Psoas muscle (tissue), 8 donors: ENCODE measurements around the gene MAPK11. TPM values are rescaled to one million over a fixed set of nuclear protein-coding genes. Genes with fewer than 3 reads are reported as not detected.

Experiments
- ATAC-seq, 4 donors: fragments of 200-7000 bp; cut with Tn5 transposase; one replicate each; pipeline ENCODE4 v1.9.1; 2020; ENCODE audit warnings: moderate library complexity in 3 of 4, mild to moderate bottlenecking in 2 of 4
- DNase-seq, 2 donors: peaks; one replicate each; pipeline ENCODE4 v3.0.0-alpha.2; 2020
- H3K27ac ChIP-seq: fragments of 200-600 bp; one replicate; pipeline ENCODE4 v1.8.0; 2022
- H3K27me3 ChIP-seq, 3 donors: fragments of 200-600 bp in 1 of 3; one replicate each; pipeline versions ENCODE4 v1.6.1 to v1.8.0; 2013 to 2022; ENCODE audit warnings: low read length in 2 of 3, mild to moderate bottlenecking in 2 of 3, moderate library complexity in 1 of 3; ENCODE audit not compliant: insufficient read depth in 3 of 3
- H3K36me3 ChIP-seq, 2 donors: fragments of 200-600 bp in 1 of 2; one replicate each; pipeline versions ENCODE4 v1.6.1 to v1.8.0; 2013 to 2022; ENCODE audit warnings: low read depth in 1 of 2, mild to moderate bottlenecking in 1 of 2, moderate library complexity in 1 of 2; ENCODE audit not compliant: insufficient read depth in 1 of 2
- H3K4me1 ChIP-seq: fragments of 200-600 bp; one replicate; pipeline ENCODE4 v1.8.0; 2022
- H3K4me3 ChIP-seq: fragments of 200-600 bp; one replicate; pipeline ENCODE4 v1.8.0; 2022; ENCODE audit warnings: mild to moderate bottlenecking
- H3K9me3 ChIP-seq: fragments of 200-600 bp; one replicate; pipeline ENCODE4 v1.8.0; 2022
- CTCF ChIP-seq: fragments of 200-600 bp; IDR thresholded peaks from one replicate; pipeline ENCODE4 v1.8.0; 2022; ENCODE audit warnings: antibody characterized with exemption
- WGBS, 3 donors: extraction: QIAGEN DNeasy Blood & Tissue Kit; methylation state at CpG; one replicate each; pipeline versions ENCODE4 v1.1.6 to v1.1.7; 2013; 5-methylcytosine and 5-hydroxymethylcytosine counted together
- intact Hi-C, 2 donors: fragments of 100-400 bp; cut with DNase I; formaldehyde crosslinking; loops; one replicate each; pipeline versions ENCODE4 v1.11.0 to v1.14.2; 2022
- polyA plus RNA-seq, 3 donors: library from polyadenylated mRNA; stranded (reverse); fragments of 200-250 nt; gene quantifications; one replicate each; pipeline ENCODE4 v1.2.3, GENCODE V29; 2013
- total RNA-seq, 4 donors: library from RNA; stranded (reverse); fragmentation: NEBNext Ultra II Directional in 2 of 4; extraction: Animal tissue kit (Norgen Biotek cat#: 25700) in 2 of 4; gene quantifications; one replicate each; pipeline versions ENCODE4 v1.2.1 to v1.2.4, GENCODE V29; 2021 to 2023
- donor health status: healthy with polysubstance abuse.
- donor health status: DM: no; HTN: no; CAD: no; lungs with moderate emphysema.
- donor health status: Bipolar disorder and iron deficiency.
- donor health status: healthy.
- donor health status: DM: yes; HTN: yes; CAD: no.
- donor health status: DM: no; HTN: no; CAD: no.
- donor health status: DM: no; HTN: no; CAD: no.
- donor health status: DM: yes; HTN: yes; CAD: no.

Gene MAPK11
- total and polyA plus RNA-seq, 7 donors = 1.7 to 6.3 (median 4.8) TPM

GRCh38 chr22:50267591-50268390, 2.4 kb downstream of the MAPK11 start:
- H3K27me3 ChIP-seq = peaks cover 0 to 20% (median 10%) of the 10 kb centered on the region in 3 donors
- H3K36me3 ChIP-seq = no peaks in the 10 kb centered on the region
- intact Hi-C loops = no loop called here
- TF ChIP-seq CTCF = peak; percentile 38
- H3K27ac ChIP-seq = no peak overlapping the region
- DNase-seq = peak; percentile 78 to 93
- H3K9me3 ChIP-seq = no peaks in the 10 kb centered on the region
- H3K4me1 ChIP-seq = peaks cover 38% of the 10 kb centered on the region
- WGBS, 3 donors = 15 to 22% (median 21%) methylated on average over 42 to 75 of the region's 75 CpGs
- H3K4me3 ChIP-seq = peak overlapping the region; percentile 58
- ATAC-seq = peak; percentile 80 to 86 (median 83)

GRCh38 chr22:50266994-50267393, 3.2 kb downstream of the MAPK11 start:
- ATAC-seq (no peak), DNase-seq (no peak)
- WGBS, 3 donors = 42 to 59% (median 43%) methylated on average over 37 of the region's 37 CpGs
- peaks cover 46% of the 10 kb centered on the region for H3K4me1 ChIP-seq
- intact Hi-C loops = no loop called here
- H3K36me3 ChIP-seq = no peaks in the 10 kb centered on the region
- TF ChIP-seq CTCF = no peak
- peak overlapping the region; percentile 58 for H3K4me3 ChIP-seq
- no peak overlapping the region for H3K27ac ChIP-seq
- peaks cover 0 to 18% (median 10%) of the 10 kb centered on the region in 3 donors for H3K27me3 ChIP-seq
- no peaks in the 10 kb centered on the region for H3K9me3 ChIP-seq

GRCh38 chr22:50264946-50265669, 5.1 kb downstream of the MAPK11 start:
- Histone ChIP-seq H3K4me3 (no peak overlapping the region), H3K9me3 (no peaks in the 10 kb centered on the region), H3K4me1 (peaks cover 35% of the 10 kb centered on the region), H3K27me3 (peaks cover 0 to 6% (median 0%) of the 10 kb centered on the region in 3 donors), H3K36me3 (no peaks in the 10 kb centered on the region), H3K27ac (no peak overlapping the region)
- DNase-seq (no peak), ATAC-seq (no peak)
- TF ChIP-seq CTCF = no peak
- 78 to 85% (median 83%) methylated on average over 13 to 15 of the region's 15 CpGs for WGBS, 3 donors
- intact Hi-C loops = no loop called here

- TF ChIP-seq CTCF = no peak
- no peak overlapping the region for H3K27ac ChIP-seq
- H3K27me3 ChIP-seq = peaks cover 0 to 4% (median 0%) of the 10 kb centered on the region in 3 donors
- H3K36me3 ChIP-seq = no peaks in the 10 kb centered on the region
- no peak overlapping the region for H3K4me3 ChIP-seq
- intact Hi-C loops = no loop called here
- H3K4me1 ChIP-seq = peaks cover 34% of the 10 kb centered on the region
- 88 to 93% (median 88%) methylated on average over 15 of the region's 15 CpGs for WGBS, 3 donors
- no peaks in the 10 kb centered on the region for H3K9me3 ChIP-seq
- ATAC-seq (no peak), DNase-seq (no peak)
Observed at GRCh38 chr22:50264104-50264745, 6.0 kb downstream of the MAPK11 start.
